ENCODE results near the gene SLC35D3. TPM values are rescaled to one million over a fixed set of nuclear protein-coding genes. Genes with fewer than 3 reads are reported as not detected.

Gene SLC35D3
- total RNA-seq, 1 experiment from 2014 or later = 0.39 TPM

- POLR2A ChIA-PET = no interaction called here
- ATAC-seq (no peak), DNase-seq (ENCODE audit: low spot score) (no peak)
- H3K4me1 Mint-ChIP-seq = peaks cover 5% of the 10 kb centered on the region
- no peak overlapping the region for H3K4me3 Mint-ChIP-seq
- CTCF ChIA-PET = no interaction called here
- H3K9me3 Mint-ChIP-seq = no peaks in the 10 kb centered on the region
- TF ChIP-seq MYBL2 (CRISPR knock-in tag; IDR thresholded peaks at IDR 0.05) (no peak), STAT6 (CRISPR knock-in tag; conservative IDR thresholded peaks at IDR 0.05; ENCODE audit: low read depth) (no peak), PRRX2 (CRISPR knock-in tag; IDR thresholded peaks at IDR 0.05) (no peak), ZMAT4 (CRISPR knock-in tag; IDR thresholded peaks at IDR 0.05) (no peak), ZNF263 (CRISPR knock-in tag; IDR thresholded peaks at IDR 0.05; ENCODE audit: low read depth) (no peak), RORB (CRISPR knock-in tag; IDR thresholded peaks at IDR 0.05) (no peak), ZNF532 (CRISPR knock-in tag; IDR thresholded peaks at IDR 0.05; ENCODE audit: borderline replicate concordance) (no peak), ZNF512 (CRISPR knock-in tag; IDR thresholded peaks at IDR 0.05; ENCODE audit: borderline replicate concordance) (no peak), ZNF281 (CRISPR knock-in tag; IDR thresholded peaks at IDR 0.05) (no peak), CREB1 (CRISPR knock-in tag; IDR thresholded peaks at IDR 0.05) (no peak), ZNF425 (CRISPR knock-in tag; conservative IDR thresholded peaks at IDR 0.05) (no peak), ZNF219 (CRISPR knock-in tag; IDR thresholded peaks at IDR 0.05; ENCODE audit: borderline replicate concordance) (no peak)
- H3K27ac Mint-ChIP-seq = no peak overlapping the region
- H3K27me3 Mint-ChIP-seq (ENCODE audit: low read depth) = peaks cover 15% of the 10 kb centered on the region
- H3K36me3 Mint-ChIP-seq = no peaks in the 10 kb centered on the region; the same call in 1 of the 2 replicates
These were observed 7.2 kb upstream of the SLC35D3 start for GRCh38 chr6:136914947-136915346.
